ENCODE measurements around the gene BABAM1.

- TF ChIP-seq POLR2AphosphoS5 (IDR thresholded peaks at IDR 0.05) (peak; percentile 49 to 79), EP300 (IDR thresholded peaks at IDR 0.05) (no peak)
Measured at GRCh38 chr19:17266975-17267788, at the start of gene BABAM1.

Measured in upper lobe of left lung (tissue), 4 donors.